ENCODE measurements around the gene GMDS. TPM values are rescaled to one million over a fixed set of nuclear protein-coding genes. Genes with fewer than 3 reads are reported as not detected.

GMDS gene
- total and polyA plus RNA-seq, 2 experiments from 2014 or later, result 3.0 to 12.6 TPM

DNA sequence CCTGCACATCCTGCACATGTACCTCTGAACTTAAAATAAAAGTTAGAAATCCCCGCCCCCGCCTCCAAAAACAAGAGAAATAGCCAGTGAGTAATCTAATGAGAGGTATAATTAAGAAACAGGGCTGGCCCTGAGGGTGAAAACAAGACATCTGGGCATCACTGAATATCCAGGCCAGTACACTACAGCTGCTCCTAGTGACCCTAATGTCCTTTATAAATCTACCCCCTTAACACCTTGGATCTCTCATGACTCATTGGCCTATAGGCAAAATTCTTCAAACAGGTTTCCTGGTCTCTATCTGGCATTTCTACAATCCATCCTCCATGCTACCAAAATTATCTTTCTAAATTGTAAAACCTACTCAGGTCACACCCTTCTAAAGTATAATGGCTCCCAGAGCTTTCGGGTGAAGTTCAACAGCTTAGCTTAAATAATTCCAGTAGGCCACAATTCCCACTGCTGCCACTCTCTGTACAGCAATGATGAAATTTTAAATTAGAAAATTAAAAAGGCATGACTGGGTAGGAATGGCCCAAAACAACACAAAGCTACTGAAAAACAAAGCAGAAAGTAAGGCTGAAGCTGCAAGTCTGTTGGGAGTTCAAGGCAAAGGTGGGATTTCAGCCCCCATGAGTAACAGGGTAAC, 260.9 kb downstream of the GMDS start:
- Histone ChIP-seq H3K27ac (no peak overlapping the region), H3F3A (ENCODE audit: insufficient read depth) (no peaks in the 10 kb centered on the region), H3K9me3 (ENCODE audit: low read depth) (peaks cover 6% of the 10 kb centered on the region)

DNA sequence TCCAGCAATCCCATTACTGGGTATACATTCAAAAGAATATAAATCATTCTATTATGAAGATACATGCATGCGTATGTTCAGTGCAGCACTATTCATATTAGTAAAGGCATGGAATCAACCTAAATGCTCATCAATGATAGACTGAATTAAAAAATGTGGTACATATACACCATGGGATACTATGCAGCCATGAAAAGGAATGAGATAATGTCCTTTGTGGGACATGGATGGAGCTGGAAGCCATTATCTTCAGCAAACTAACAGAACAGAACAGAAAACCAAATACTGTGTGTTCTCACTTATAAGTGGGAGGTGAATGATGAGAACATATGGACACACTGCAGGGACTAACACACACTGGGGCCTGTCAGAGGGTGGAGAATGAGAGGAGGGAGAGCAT, 261.6 kb downstream of the GMDS start:
- in situ Hi-C loops (cut with MboI), result no loop called here
- DNase-seq, result no peak
- no peaks in the 10 kb centered on the region for H3K27me3 ChIP-seq (replicated peaks; ENCODE audit: insufficient read depth)
- H4K20me1 ChIP-seq (ENCODE audit: insufficient read depth), result no peaks in the 10 kb centered on the region
- no peak overlapping the region for H3K4me2 ChIP-seq (ENCODE audit: unreplicated experiment)
- TF ChIP-seq EZH2phosphoT487 (IDR thresholded peaks at IDR 0.05; ENCODE audit: insufficient read depth, low read depth), result no peak
- TF ChIP-seq EZH2 (IDR thresholded peaks at IDR 0.05; ENCODE audit: insufficient read depth, poor library complexity, severe bottlenecking), result no peak
- no peak overlapping the region for H3K9ac ChIP-seq
- H3K4me1 ChIP-seq (ENCODE audit: insufficient read depth), result peaks cover 16% of the 10 kb centered on the region
- no peaks in the 10 kb centered on the region for H3K9me2 ChIP-seq (ENCODE audit: insufficient read depth)
- H3K27ac ChIP-seq, result no peak overlapping the region
- no peaks in the 10 kb centered on the region for H3F3A ChIP-seq (ENCODE audit: insufficient read depth)
- 94 to 100% methylated on average over 1 of the region's 1 CpG for WGBS, 2 experiments (ENCODE audit: low coverage in 1 of 2, low lambda C conversion rate in 2 of 2, missing lambda C conversion rate in 2 of 2)
- no peak overlapping the region for H2AFZ ChIP-seq
- H3K79me2 ChIP-seq (ENCODE audit: insufficient read depth), result no peaks in the 10 kb centered on the region
- H3K9me3 ChIP-seq (ENCODE audit: low read depth), result peaks cover 6% of the 10 kb centered on the region
- no peak overlapping the region for H3K4me3 ChIP-seq
- H3K36me3 ChIP-seq (ENCODE audit: low read depth), result no peaks in the 10 kb centered on the region

More for the DNA sequence above, 260.9 kb downstream of the GMDS start:
- TF ChIP-seq EZH2 (IDR thresholded peaks at IDR 0.05; ENCODE audit: insufficient read depth, poor library complexity, severe bottlenecking), result no peak
- TF ChIP-seq EZH2phosphoT487 (IDR thresholded peaks at IDR 0.05; ENCODE audit: insufficient read depth, low read depth), result no peak
- Histone ChIP-seq H3K36me3 (ENCODE audit: low read depth) (no peaks in the 10 kb centered on the region), H3K9ac (no peak overlapping the region), H4K20me1 (ENCODE audit: insufficient read depth) (no peaks in the 10 kb centered on the region), H2AFZ (no peak overlapping the region), H3K27me3 (replicated peaks; ENCODE audit: insufficient read depth) (no peaks in the 10 kb centered on the region), H3K4me3 (no peak overlapping the region), H3K9me2 (ENCODE audit: insufficient read depth) (no peaks in the 10 kb centered on the region), H3K4me1 (ENCODE audit: insufficient read depth) (peaks cover 16% of the 10 kb centered on the region), H3K4me2 (ENCODE audit: unreplicated experiment) (no peak overlapping the region), H3K79me2 (ENCODE audit: insufficient read depth) (no peaks in the 10 kb centered on the region)
- 52 to 73% methylated on average over 3 of the region's 3 CpGs for WGBS, 2 experiments (ENCODE audit: low coverage in 1 of 2, low lambda C conversion rate in 2 of 2, missing lambda C conversion rate in 2 of 2)
- in situ Hi-C loops (cut with MboI), result no loop called here
- no peak for DNase-seq

DNA sequence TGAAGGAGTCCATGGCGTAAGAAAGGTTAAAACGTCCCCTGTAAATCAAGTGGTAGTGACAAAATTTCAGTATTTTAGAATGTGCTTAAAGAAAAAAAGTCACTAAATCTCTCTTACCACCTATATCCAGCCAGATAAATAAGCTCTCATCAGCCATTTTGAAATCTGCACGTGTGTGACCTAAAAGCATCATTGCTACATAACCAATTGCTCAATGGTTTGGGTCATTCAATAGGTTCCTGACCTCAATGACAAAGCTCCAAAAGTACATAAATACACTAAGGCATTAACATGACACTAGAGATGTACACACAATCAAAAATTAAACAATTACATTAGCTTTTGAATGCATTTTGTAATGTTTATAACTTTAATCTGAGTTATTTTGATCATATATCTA, 272.4 kb downstream of the GMDS start:
- Histone ChIP-seq H3K4me2 (ENCODE audit: unreplicated experiment) (no peak overlapping the region), H3K27me3 (replicated peaks; ENCODE audit: insufficient read depth) (no peaks in the 10 kb centered on the region), H3K9ac (no peak overlapping the region), H3K9me3 (ENCODE audit: low read depth) (no peaks in the 10 kb centered on the region), H3K27ac (no peak overlapping the region), H4K20me1 (ENCODE audit: insufficient read depth) (no peaks in the 10 kb centered on the region), H3K4me3 (no peak overlapping the region), H3K4me1 (ENCODE audit: insufficient read depth) (no peaks in the 10 kb centered on the region), H3K36me3 (ENCODE audit: low read depth) (no peaks in the 10 kb centered on the region), H3K79me2 (ENCODE audit: insufficient read depth) (no peaks in the 10 kb centered on the region), H3K9me2 (ENCODE audit: insufficient read depth) (no peaks in the 10 kb centered on the region), H3F3A (ENCODE audit: insufficient read depth) (no peaks in the 10 kb centered on the region), H2AFZ (no peak overlapping the region)
- no peak for DNase-seq
- TF ChIP-seq EZH2 (IDR thresholded peaks at IDR 0.05; ENCODE audit: insufficient read depth, poor library complexity, severe bottlenecking), result no peak
- no peak for TF ChIP-seq EZH2phosphoT487 (IDR thresholded peaks at IDR 0.05; ENCODE audit: insufficient read depth, low read depth)
- in situ Hi-C loops (cut with MboI), result no loop called here
- 96 to 98% methylated on average over 3 of the region's 3 CpGs for WGBS, 2 experiments (ENCODE audit: low coverage in 1 of 2, low lambda C conversion rate in 2 of 2, missing lambda C conversion rate in 2 of 2)

DNA sequence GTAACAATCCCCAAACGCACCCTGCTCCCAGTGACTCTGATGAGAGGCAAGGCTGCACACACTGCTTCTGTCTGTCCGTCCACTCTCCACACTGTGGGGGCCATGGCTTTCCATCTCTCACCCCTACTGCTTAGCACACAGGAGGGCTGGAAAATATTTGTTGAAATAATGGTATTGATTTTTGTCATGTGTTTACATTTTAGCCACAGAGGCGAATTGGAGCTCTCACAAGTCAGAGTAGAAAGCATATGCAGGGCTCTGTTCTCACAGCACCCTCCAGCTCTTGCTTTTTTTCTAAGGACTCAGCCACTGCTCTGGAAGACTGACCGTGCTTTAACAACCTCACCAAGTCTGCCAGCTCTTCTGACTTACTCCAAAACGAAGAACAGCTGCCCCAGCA, 273.8 kb downstream of the GMDS start:
- TF ChIP-seq EZH2 (IDR thresholded peaks at IDR 0.05; ENCODE audit: insufficient read depth, poor library complexity, severe bottlenecking) (no peak), EZH2phosphoT487 (IDR thresholded peaks at IDR 0.05; ENCODE audit: insufficient read depth, low read depth) (no peak)
- Histone ChIP-seq H3K9me2 (ENCODE audit: insufficient read depth) (no peaks in the 10 kb centered on the region), H2AFZ (no peak overlapping the region), H3K4me3 (no peak overlapping the region), H3K9me3 (ENCODE audit: low read depth) (no peaks in the 10 kb centered on the region), H3K27me3 (replicated peaks; ENCODE audit: insufficient read depth) (no peaks in the 10 kb centered on the region), H3K4me2 (ENCODE audit: unreplicated experiment) (no peak overlapping the region), H3K36me3 (ENCODE audit: low read depth) (no peaks in the 10 kb centered on the region), H3K4me1 (ENCODE audit: insufficient read depth) (no peaks in the 10 kb centered on the region), H3K27ac (no peak overlapping the region), H4K20me1 (ENCODE audit: insufficient read depth) (no peaks in the 10 kb centered on the region), H3F3A (ENCODE audit: insufficient read depth) (no peaks in the 10 kb centered on the region), H3K9ac (no peak overlapping the region), H3K79me2 (ENCODE audit: insufficient read depth) (no peaks in the 10 kb centered on the region)
- 60 to 64% methylated on average over 5 of the region's 5 CpGs for WGBS, 2 experiments (ENCODE audit: low coverage in 1 of 2, low lambda C conversion rate in 2 of 2, missing lambda C conversion rate in 2 of 2)
- in situ Hi-C loops (cut with MboI), result no loop called here
- no peak for DNase-seq
